PC-9 (cell line): ENCODE data around the gene CNOT1. TPM values are rescaled to one million over a fixed set of nuclear protein-coding genes. Genes with fewer than 3 reads are reported as not detected.

Source experiments
- BruUV-seq: library from RNA; stranded (reverse); fragments of 400-500 nt; replicated peaks from 2 replicates; lab custom pipeline; 2021; lab: Mats Ljungman, UMichigan
- CTCF ChIA-PET: fragments of 300-600 bp; sonication (Branson Sonifier 250); formaldehyde crosslinking; loops from one replicate; lab custom pipeline; 2022; ENCODE audit warnings: antibody characterized with exemption; lab: Charles Lee
- POLR2A ChIA-PET: fragments of 300-600 bp; sonication (Branson Sonifier 250); formaldehyde crosslinking; loops from one replicate; lab custom pipeline; 2022; ENCODE audit warnings: antibody characterized with exemption; ENCODE audit not compliant: unreplicated experiment; lab: Charles Lee
- DNase-seq, 2 experiments: peaks; one replicate each; pipeline versions ENCODE4 v3.0.0 to v3.0.0-alpha.2; 2015 to 2022; ENCODE audit warnings: mixed read lengths in 1 of 2
- H2AFZ ChIP-seq: fragments of 200-600 bp; sonication (generic); 2 replicates; pipeline ENCODE4 v1.8.1; 2017; ENCODE audit warnings: antibody characterized with exemption
- H3F3A ChIP-seq: fragments of 200-600 bp; sonication (generic); 2 replicates; pipeline ENCODE4 v1.8.1; 2017; ENCODE audit warnings: antibody characterized with exemption, mild to moderate bottlenecking, low read depth; ENCODE audit not compliant: insufficient read depth
- H3K27ac ChIP-seq: fragments of 200-600 bp; sonication (generic); 2 replicates; pipeline ENCODE4 v1.6.1; 2016; ENCODE audit warnings: mixed run types
- H3K27me3 ChIP-seq: fragments of 200-600 bp; sonication (generic); 2 replicates; pipeline ENCODE4 v1.6.1; 2016; ENCODE audit warnings: low read depth, mixed run types; ENCODE audit not compliant: insufficient read depth
- H3K36me3 ChIP-seq: fragments of 200-600 bp; sonication (generic); 2 replicates; pipeline ENCODE4 v1.6.1; 2016; ENCODE audit warnings: low read depth, mixed run types
- H3K4me1 ChIP-seq: fragments of 200-600 bp; sonication (generic); replicated peaks from 2 replicates; pipeline ENCODE4 v1.6.1; 2016; ENCODE audit warnings: mixed run types; ENCODE audit not compliant: insufficient read depth
- H3K4me2 ChIP-seq: fragments of 200-600 bp; sonication (generic); 2 replicates; pipeline ENCODE4 v1.6.1; 2017; ENCODE audit warnings: mixed run types
- H3K4me3 ChIP-seq: fragments of 200-600 bp; sonication (generic); 2 replicates; pipeline ENCODE4 v1.6.1; 2016; ENCODE audit warnings: mixed run types
- H3K79me2 ChIP-seq: fragments of 200-600 bp; sonication (generic); 2 replicates; pipeline ENCODE4 v1.6.1; 2017; ENCODE audit warnings: low read depth, mixed run types
- H3K9me2 ChIP-seq: fragments of 200-600 bp; sonication (generic); 2 replicates; pipeline ENCODE4 v1.8.1; 2017; ENCODE audit warnings: mild to moderate bottlenecking; ENCODE audit not compliant: insufficient read depth
- H3K9me3 ChIP-seq: fragments of 200-600 bp; sonication (generic); 2 replicates; pipeline ENCODE4 v1.8.1; 2016; ENCODE audit warnings: low read depth; ENCODE audit not compliant: insufficient read depth
- H4K20me1 ChIP-seq: fragments of 200-600 bp; sonication (generic); 2 replicates; pipeline ENCODE4 v1.8.1; 2017; ENCODE audit not compliant: insufficient read depth
- CTCF ChIP-seq: fragments of 200-600 bp; sonication (generic); conservative IDR thresholded peaks from 2 replicates; pipeline ENCODE4 v1.6.1; 2017; ENCODE audit warnings: mixed run types, antibody characterized with exemption, mild to moderate bottlenecking, moderate library complexity
- EZH2 ChIP-seq: fragments of 200-600 bp; sonication (generic); IDR thresholded peaks from 2 replicates; pipeline ENCODE4 v1.8.0; 2017; ENCODE audit warnings: antibody characterized with exemption, low read depth
- intact Hi-C: fragments of 100-400 bp; cut with micrococcal nuclease; formaldehyde crosslinking; loops from one replicate; pipeline ENCODE4 v1.10.0; 2022; ENCODE audit not compliant: unreplicated experiment
- total RNA-seq: library from RNA; stranded (reverse); gene quantifications from 2 replicates; pipeline ENCODE4 v1.2.3, GENCODE V29; 2021

Gene CNOT1
- total RNA-seq, 1 experiment from 2014 or later: 233 TPM

DNA sequence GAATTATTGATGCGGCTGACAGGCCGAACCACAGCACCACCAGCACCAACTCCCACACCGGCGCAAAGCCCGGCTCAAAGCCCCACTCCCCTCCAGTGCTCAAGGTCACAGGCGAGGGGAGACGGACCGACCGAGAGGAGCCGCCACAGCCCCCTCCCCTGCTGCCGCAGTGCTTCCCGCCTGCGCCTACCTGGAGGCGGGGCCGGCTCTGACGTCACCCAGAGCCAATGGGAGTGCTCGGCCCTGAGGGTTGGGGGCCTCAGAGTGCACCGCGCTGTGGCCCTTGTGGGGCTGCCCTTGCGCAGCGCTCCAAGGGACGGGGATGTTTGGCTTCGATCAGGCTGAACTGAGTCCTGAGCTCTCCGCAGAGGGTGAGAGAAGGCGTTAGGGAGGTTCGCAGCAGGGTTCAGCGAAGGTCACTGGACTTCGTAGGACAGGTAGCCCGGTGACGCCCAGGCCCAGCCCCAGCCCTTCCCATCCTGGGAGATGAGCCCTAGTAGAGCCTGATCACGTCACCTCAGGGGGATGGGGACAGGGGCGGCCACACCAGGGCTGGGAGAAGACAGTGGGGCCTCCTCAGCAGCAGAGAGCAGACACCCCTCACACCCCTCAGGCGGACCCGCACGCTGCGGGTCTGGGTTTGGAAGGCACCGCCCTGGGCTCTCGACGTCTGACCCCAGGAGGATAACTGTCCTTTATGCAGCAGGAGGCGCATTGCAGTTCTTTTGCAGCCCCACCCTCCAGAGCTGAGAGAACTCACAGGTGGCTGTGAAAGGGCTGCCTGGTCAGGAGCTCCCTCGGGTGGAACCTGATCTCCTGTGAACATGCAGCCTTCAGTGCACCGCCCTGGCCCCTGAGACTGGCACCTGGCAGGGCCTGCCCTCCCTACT lies 128.1 kb downstream of the CNOT1 start:
- DNase-seq: no peak
- ChIA-PET CTCF (no interaction called here), POLR2A (no interaction called here)
- TF ChIP-seq CTCF: no peak
- no peak for TF ChIP-seq EZH2
- Histone ChIP-seq H3K9me2 (no peaks in the 10 kb centered on the region), H3K4me2 (no peak overlapping the region), H3F3A (peaks cover 13% of the 10 kb centered on the region; the same call in 1 of the 2 replicates), H3K27me3 (no peaks in the 10 kb centered on the region), H3K27ac (no peak overlapping the region), H3K36me3 (no peaks in the 10 kb centered on the region), H4K20me1 (no peaks in the 10 kb centered on the region), H2AFZ (no peak overlapping the region), H3K79me2 (no peaks in the 10 kb centered on the region), H3K4me1 (0 out of 2 replicates have a peak, but pooled peaks cover 7% of the 10 kb centered on the region), H3K4me3 (no peak overlapping the region), H3K9me3 (no peaks in the 10 kb centered on the region)
- BruUV-seq: no TSS peak
- intact Hi-C loops: no loop called here

GRCh38 chr16:58500430-58501241 lies 129.0 kb downstream of the CNOT1 start:
- Histone ChIP-seq H3K4me2 (peak overlapping the region; percentile 60), H3K36me3 (no peaks in the 10 kb centered on the region), H4K20me1 (no peaks in the 10 kb centered on the region), H3K9me3 (no peaks in the 10 kb centered on the region), H3K79me2 (no peaks in the 10 kb centered on the region), H3F3A (peaks cover 15% of the 10 kb centered on the region; the same call in 1 of the 2 replicates), H2AFZ (no peak overlapping the region), H3K27ac (no peak overlapping the region), H3K4me1 (0 out of 2 replicates have a peak, but pooled peaks cover 7% of the 10 kb centered on the region), H3K9me2 (no peaks in the 10 kb centered on the region), H3K27me3 (no peaks in the 10 kb centered on the region), H3K4me3 (peak overlapping the region; percentile 11; the same call in 1 of the 2 replicates)
- TSS peak; percentile 22 for BruUV-seq
- intact Hi-C loops: no loop called here
- TF ChIP-seq EZH2 (no peak), CTCF (no peak)
- CTCF ChIA-PET: no interaction called here
- no peak for DNase-seq
- POLR2A ChIA-PET: interaction anchor here (0.6 kb wide), 3 partner anchors 118 to 577 kb away, joined by 3 to 5 read pairs (median 4); no protein-coding TSS in a partner anchor
